Mammary epithelial cell (primary cell): ENCODE measurements around the gene POU3F2.

ENCODE experiments used
- CTCF ChIP-seq, 2 donors: IDR thresholded peaks in 1 of 2; conservative IDR thresholded peaks in 1 of 2; 2 replicates each; pipeline ENCODE4 v1.5.1; 2011 to 2012; ENCODE audit warnings: inconsistent platforms in 2 of 2, low read length in 2 of 2, mild to moderate bottlenecking in 2 of 2, control low read depth in 1 of 2, low read depth in 1 of 2; ENCODE audit not compliant: insufficient read depth in 1 of 2; ENCODE audit errors: extremely low read depth in 1 of 2
- EZH2 ChIP-seq: IDR thresholded peaks from 2 replicates; pipeline ENCODE4 v1.6.1; 2012; ENCODE audit warnings: low read length, inconsistent platforms, borderline replicate concordance

- TF ChIP-seq CTCF (conservative IDR thresholded peaks at IDR 0.05 in 1 of 2, IDR thresholded peaks at IDR 0.05 in 1 of 2; ENCODE audit: extremely low read depth in 1 of 2, insufficient read depth in 1 of 2, low read depth in 1 of 2, low read length in 2 of 2), result no peak
- TF ChIP-seq EZH2, result peak; percentile 95
These were observed 9.3 kb upstream of the POU3F2 start for GRCh38 chr6:98824902-98825599.
